EH (cell line): ENCODE measurements around the gene CHEK2.
"Not testable (repeated sequence)": the region's sequence is repeated elsewhere in the genome, so short reads cannot be mapped to it uniquely, and the experiment has no call there.

Experiments
- DNase-seq: peaks from one replicate; pipeline ENCODE4 v3.0.0-alpha.2; 2015; ENCODE audit warnings: low read depth

The CHEK2 gene

GRCh38 chr22:28741200-28741784, 328 bp downstream of the CHEK2 start:
- no peak for DNase-seq

- not testable (repeated sequence) for DNase-seq
These were observed 2.7 kb downstream of the CHEK2 start for GRCh38 chr22:28738876-28739275.

- no peak for DNase-seq
These were observed 3.9 kb downstream of the CHEK2 start for GRCh38 chr22:28737701-28738100.

- no peak for DNase-seq
These were observed 5.1 kb downstream of the CHEK2 start for GRCh38 chr22:28736301-28737155.

GRCh38 chr22:28734393-28734792, 7.2 kb downstream of the CHEK2 start:
- DNase-seq: no peak

- DNase-seq: no peak
These were observed 11.4 kb downstream of the CHEK2 start for GRCh38 chr22:28730179-28730578.

- no peak for DNase-seq
These were observed 12.9 kb downstream of the CHEK2 start for GRCh38 chr22:28728621-28729313.

- no peak for DNase-seq
These were observed 13.6 kb downstream of the CHEK2 start for GRCh38 chr22:28728002-28728401.

GRCh38 chr22:28718044-28718443, 23.6 kb downstream of the CHEK2 start:
- DNase-seq: no peak

- peak; percentile 37 for DNase-seq
These were observed 24.9 kb downstream of the CHEK2 start for GRCh38 chr22:28716686-28717085.

- peak; percentile 46 for DNase-seq
These were observed 26.0 kb downstream of the CHEK2 start for GRCh38 chr22:28715611-28716010.

- no peak for DNase-seq
These were observed 27.5 kb downstream of the CHEK2 start for GRCh38 chr22:28714043-28714628.

- DNase-seq: peak; percentile 96
These were observed 29.5 kb downstream of the CHEK2 start for GRCh38 chr22:28711820-28712777.

GRCh38 chr22:28711341-28711740, 30.3 kb downstream of the CHEK2 start:
- DNase-seq: no peak

- peak; percentile 87 for DNase-seq
These were observed 30.9 kb downstream of the CHEK2 start for GRCh38 chr22:28710576-28711191.

- peak; percentile 22 for DNase-seq
These were observed 31.5 kb downstream of the CHEK2 start for GRCh38 chr22:28710107-28710506.

- DNase-seq: no peak
These were observed 34.8 kb downstream of the CHEK2 start for GRCh38 chr22:28706845-28707244.

GRCh38 chr22:28703436-28703835, 38.2 kb downstream of the CHEK2 start:
- peak; percentile 4 for DNase-seq

- no peak for DNase-seq
These were observed 38.7 kb downstream of the CHEK2 start for GRCh38 chr22:28702891-28703290.

GRCh38 chr22:28693041-28693760, 48.4 kb downstream of the CHEK2 start:
- DNase-seq: not testable (repeated sequence)
